ELR (cell line): Measurements from ENCODE around the gene ATXN1.
"Not testable (repeated sequence)": the region's sequence is repeated elsewhere in the genome, so short reads cannot be mapped to it uniquely, and the experiment has no call there.

Experiments
- DNase-seq: peaks from one replicate; pipeline ENCODE4 v3.0.0-alpha.2; 2015; ENCODE audit warnings: low read depth

ATXN1 gene

GRCh38 chr6:16473908-16474771 lies 287.1 kb downstream of the ATXN1 start:
- no peak for DNase-seq

- no peak for DNase-seq
These were observed 287.9 kb downstream of the ATXN1 start for GRCh38 chr6:16473184-16473907.

GRCh38 chr6:16472349-16473069 lies 288.8 kb downstream of the ATXN1 start:
- DNase-seq = peak; percentile 53

GRCh38 chr6:16471910-16472297 lies 289.4 kb downstream of the ATXN1 start:
- DNase-seq = no peak

- DNase-seq = no peak
These were observed 289.9 kb downstream of the ATXN1 start for GRCh38 chr6:16471222-16471909.

- no peak for DNase-seq
These were observed 290.6 kb downstream of the ATXN1 start for GRCh38 chr6:16470502-16471221.

- no peak for DNase-seq
These were observed 292.2 kb downstream of the ATXN1 start for GRCh38 chr6:16468991-16469615.

GRCh38 chr6:16466800-16467553 lies 294.3 kb downstream of the ATXN1 start:
- DNase-seq = no peak

- DNase-seq = no peak
These were observed 297.2 kb downstream of the ATXN1 start for GRCh38 chr6:16464045-16464444.

GRCh38 chr6:16463246-16463645 lies 298.0 kb downstream of the ATXN1 start:
- not testable (repeated sequence) for DNase-seq

- no peak for DNase-seq
These were observed 299.8 kb downstream of the ATXN1 start for GRCh38 chr6:16461491-16461890.

- DNase-seq = not testable (repeated sequence)
These were observed 301.8 kb downstream of the ATXN1 start for GRCh38 chr6:16459472-16459871.

- DNase-seq = no peak
These were observed 308.9 kb downstream of the ATXN1 start for GRCh38 chr6:16452348-16452747.

GRCh38 chr6:16450821-16451220 lies 310.4 kb downstream of the ATXN1 start:
- peak; percentile 87 for DNase-seq

GRCh38 chr6:16450285-16450684 lies 311.0 kb downstream of the ATXN1 start:
- peak; percentile 92 for DNase-seq

- no peak for DNase-seq
These were observed 315.0 kb downstream of the ATXN1 start for GRCh38 chr6:16446273-16446672.

- no peak for DNase-seq
These were observed 319.2 kb downstream of the ATXN1 start for GRCh38 chr6:16442031-16442430.

GRCh38 chr6:16441262-16441661 lies 320.0 kb downstream of the ATXN1 start:
- DNase-seq = no peak

GRCh38 chr6:16440636-16441212 lies 320.5 kb downstream of the ATXN1 start:
- no peak for DNase-seq
